Fibroblast of lung (primary cell): Measurements from ENCODE around the gene DPYSL4. TPM values are rescaled to one million over a fixed set of nuclear protein-coding genes. Genes with fewer than 3 reads are reported as not detected.

Experiments
- DNase-seq, 2 donors: peaks; one replicate each; pipeline versions ENCODE4 v3.0.0 to v3.0.0-alpha.2; 2010; ENCODE audit warnings: low read depth in 2 of 2
- H2AFZ ChIP-seq: 2 replicates; pipeline ENCODE4 v1.5.1; 2012; ENCODE audit warnings: low read length, control low read depth, inconsistent platforms
- H3K27ac ChIP-seq: 2 replicates; pipeline ENCODE4 v1.5.1; 2011; ENCODE audit warnings: low read length, control low read depth; ENCODE audit not compliant: insufficient read depth
- H3K27me3 ChIP-seq: 2 replicates; pipeline ENCODE4 v1.5.1; 2011; ENCODE audit warnings: mild to moderate bottlenecking, low read length; ENCODE audit not compliant: control insufficient read depth, insufficient read depth
- H3K36me3 ChIP-seq: 2 replicates; pipeline ENCODE4 v1.5.1; 2011; ENCODE audit warnings: low read length; ENCODE audit not compliant: control insufficient read depth, insufficient read depth
- H3K4me1 ChIP-seq: 2 replicates; pipeline ENCODE4 v1.5.1; 2011; ENCODE audit warnings: low read length; ENCODE audit not compliant: control insufficient read depth, insufficient read depth; ENCODE audit errors: extremely low read depth
- H3K4me2 ChIP-seq: 2 replicates; pipeline ENCODE4 v1.5.1; 2011; ENCODE audit warnings: low read length, control low read depth; ENCODE audit not compliant: insufficient read depth; ENCODE audit errors: extremely low read depth
- H3K4me3 ChIP-seq, 4 experiments: fragments of 200-600 bp in 1 of 4; sonication (generic) in 1 of 4; replicated peaks in 1 of 4; 2 replicates each; pipeline ENCODE4 v1.5.1; 2011 to 2016; ENCODE audit warnings: low read length in 4 of 4, low read depth in 3 of 4, mild to moderate bottlenecking in 3 of 4, control low read depth in 2 of 4, inconsistent platforms in 1 of 4, mixed read lengths in 1 of 4; ENCODE audit not compliant: insufficient read depth in 1 of 4; ENCODE audit errors: control extremely low read depth in 1 of 4
- H3K79me2 ChIP-seq: 2 replicates; pipeline ENCODE4 v1.5.1; 2012; ENCODE audit warnings: mild to moderate bottlenecking, low read length, inconsistent platforms; ENCODE audit not compliant: control insufficient read depth, insufficient read depth
- H3K9ac ChIP-seq: 2 replicates; pipeline ENCODE4 v1.5.1; 2011; ENCODE audit warnings: mild to moderate bottlenecking, low read length, control low read depth; ENCODE audit not compliant: insufficient read depth
- H3K9me3 ChIP-seq: 2 replicates; pipeline ENCODE4 v1.5.1; 2012; ENCODE audit warnings: low read depth, low read length; ENCODE audit not compliant: control insufficient read depth, insufficient read depth
- H4K20me1 ChIP-seq: 2 replicates; pipeline ENCODE4 v1.5.1; 2011; ENCODE audit warnings: low read length; ENCODE audit not compliant: control insufficient read depth, insufficient read depth; ENCODE audit errors: extremely low read depth
- CTCF ChIP-seq, 2 donors: IDR thresholded peaks in 1 of 2; conservative IDR thresholded peaks in 1 of 2; 1 replicate in 1 of 2; 2 replicates in 1 of 2; pipeline ENCODE4 v1.5.1; 2011 to 2012; ENCODE audit warnings: low read length in 2 of 2, control low read depth in 1 of 2, inconsistent platforms in 1 of 2, low read depth in 1 of 2, mild to moderate bottlenecking in 1 of 2
- EZH2 ChIP-seq: IDR thresholded peaks from 2 replicates; pipeline ENCODE4 v1.5.1; 2012; ENCODE audit warnings: low read length, control low read depth, mild to moderate bottlenecking; ENCODE audit errors: missing control alignments
- polyA plus RNA-seq, 2 donors: library from polyadenylated mRNA; depleted of rRNA in 1 of 2; stranded (reverse) in 1 of 2; unstranded in 1 of 2; fragments of >200 nt; gene quantifications; 2 replicates each; pipeline ENCODE4 v1.2.1, GENCODE V29; 2011 to 2012; ENCODE audit warnings: missing spikeins in 1 of 2
- total RNA-seq: library from RNA; depleted of rRNA; stranded (reverse); fragments of >200 nt; gene quantifications from 2 replicates; pipeline ENCODE4 v1.2.1, GENCODE V29; 2014

The DPYSL4 gene
- total and polyA plus RNA-seq, 2 donors (not counting 1 experiment from before 2014, with no cell fraction given) = 0.83 to 1.4 TPM

GRCh38 chr10:132207536-132208461 lies 21.1 kb downstream of the DPYSL4 start:
- Histone ChIP-seq H3K27me3 (no peaks in the 10 kb centered on the region), H3K36me3 (no peaks in the 10 kb centered on the region), H3K27ac (no peak overlapping the region), H4K20me1 (no peaks in the 10 kb centered on the region), H3K4me3 (no peak overlapping the region), H3K9me3 (no peaks in the 10 kb centered on the region), H3K9ac (no peak overlapping the region), H3K79me2 (no peaks in the 10 kb centered on the region), H2AFZ (no peak overlapping the region), H3K4me1 (no peaks in the 10 kb centered on the region), H3K4me2 (no peak overlapping the region)
- no peak for DNase-seq
- no peak for TF ChIP-seq EZH2

- Histone ChIP-seq H3K9ac (no peak overlapping the region), H3K79me2 (no peaks in the 10 kb centered on the region), H4K20me1 (no peaks in the 10 kb centered on the region), H3K27ac (no peak overlapping the region), H3K27me3 (no peaks in the 10 kb centered on the region), H3K4me2 (no peak overlapping the region), H3K4me3 (no peak overlapping the region), H3K4me1 (no peaks in the 10 kb centered on the region), H2AFZ (no peak overlapping the region), H3K9me3 (no peaks in the 10 kb centered on the region), H3K36me3 (no peaks in the 10 kb centered on the region)
- no peak for TF ChIP-seq CTCF (conservative IDR thresholded peaks at IDR 0.05 in 1 of 2, IDR thresholded peaks at IDR 0.05 in 1 of 2; ENCODE audit: low read depth in 1 of 2, low read length in 2 of 2)
- TF ChIP-seq EZH2 = no peak
- DNase-seq = no peak
Measured at GRCh38 chr10:132208462-132209050, 21.8 kb downstream of the DPYSL4 start.

GRCh38 chr10:132209130-132209529 lies 22.4 kb downstream of the DPYSL4 start:
- Histone ChIP-seq H3K9ac (no peak overlapping the region), H3K27ac (no peak overlapping the region), H3K9me3 (no peaks in the 10 kb centered on the region), H4K20me1 (no peaks in the 10 kb centered on the region), H3K36me3 (no peaks in the 10 kb centered on the region), H3K4me2 (no peak overlapping the region), H3K4me1 (no peaks in the 10 kb centered on the region), H2AFZ (no peak overlapping the region), H3K27me3 (no peaks in the 10 kb centered on the region), H3K4me3 (no peak overlapping the region), H3K79me2 (no peaks in the 10 kb centered on the region)
- no peak for TF ChIP-seq CTCF (conservative IDR thresholded peaks at IDR 0.05 in 1 of 2, IDR thresholded peaks at IDR 0.05 in 1 of 2; ENCODE audit: low read depth in 1 of 2, low read length in 2 of 2)
- TF ChIP-seq EZH2 = no peak
- DNase-seq = peak in 1 of 2 donors; percentile 50
